ENCODE data around the gene ZSWIM1. TPM values are rescaled to one million over a fixed set of nuclear protein-coding genes. Genes with fewer than 3 reads are reported as not detected.

ZSWIM1 gene
- total RNA-seq, 5 donors from 2014 or later (not counting 1 experiment from before 2014, with no cell fraction given) = 8.3 to 17.2 (median 14.6) TPM

GRCh38 chr20:45920462-45921336, 39.7 kb downstream of the ZSWIM1 start:
- peaks cover 0 to 3% of the 10 kb centered on the region in 2 experiments for H3K4me1 ChIP-seq (ENCODE audit: control insufficient read depth in 1 of 2, extremely low read depth in 1 of 2, insufficient read depth in 2 of 2, low read length in 2 of 2)
- WGBS (ENCODE audit: insufficient coverage) = 70% methylated on average over 5 of the region's 9 CpGs
- H3K27me3 ChIP-seq (replicated peaks in 1 of 2; ENCODE audit: control insufficient read depth in 2 of 2, extremely low read depth in 1 of 2, insufficient read depth in 2 of 2, low read length in 1 of 2) = peaks cover 0 to 49% of the 10 kb centered on the region in 2 experiments
- H3K4me3 ChIP-seq (ENCODE audit: control insufficient read depth in 1 of 2, extremely low read depth in 1 of 2, low read length in 1 of 2) = no peak overlapping the region
- H3K27ac Mint-ChIP-seq = no peak overlapping the region
- POLR2A ChIA-PET = no interaction called here
- no peaks in the 10 kb centered on the region for H3K9me3 Mint-ChIP-seq
- H3K27me3 Mint-ChIP-seq = peaks cover 24 to 41% of the 10 kb centered on the region in 2 donors
- H3K9me3 ChIP-seq = no peaks in the 10 kb centered on the region
- no peak overlapping the region for H3K4me3 Mint-ChIP-seq
- H3K4me1 Mint-ChIP-seq = peaks cover 0 to 5% (median 3%) of the 10 kb centered on the region in 3 donors
- DNase-seq = no peak
- H3K36me3 ChIP-seq (ENCODE audit: control insufficient read depth in 2 of 2, extremely low read depth in 1 of 2, insufficient read depth in 1 of 2, low read length in 1 of 2) = no peaks in the 10 kb centered on the region
- H3K27ac ChIP-seq (ENCODE audit: low read length) = no peak overlapping the region
- ATAC-seq (replicated peaks in 1 of 4) = no peak
- CTCF ChIA-PET = no interaction called here
- no peaks in the 10 kb centered on the region for H3K36me3 Mint-ChIP-seq

- DNase-seq (no peak), ATAC-seq (replicated peaks in 1 of 4) (no peak)
- Histone ChIP-seq H3K4me3 (ENCODE audit: control insufficient read depth in 1 of 2, extremely low read depth in 1 of 2, low read length in 1 of 2) (no peak overlapping the region), H3K27me3 (replicated peaks in 1 of 2; ENCODE audit: control insufficient read depth in 2 of 2, extremely low read depth in 1 of 2, insufficient read depth in 2 of 2, low read length in 1 of 2) (peaks cover 0 to 42% of the 10 kb centered on the region in 2 experiments), H3K36me3 (ENCODE audit: control insufficient read depth in 2 of 2, extremely low read depth in 1 of 2, insufficient read depth in 1 of 2, low read length in 1 of 2) (no peaks in the 10 kb centered on the region), H3K27ac (ENCODE audit: low read length) (no peak overlapping the region), H3K4me1 (ENCODE audit: control insufficient read depth in 1 of 2, extremely low read depth in 1 of 2, insufficient read depth in 2 of 2, low read length in 2 of 2) (peaks cover 0 to 3% of the 10 kb centered on the region in 2 experiments), H3K9me3 (no peaks in the 10 kb centered on the region)
- POLR2A ChIA-PET = no interaction called here
- Mint-ChIP-seq H3K36me3 (no peaks in the 10 kb centered on the region), H3K4me3 (no peak overlapping the region), H3K27ac (no peak overlapping the region), H3K9me3 (no peaks in the 10 kb centered on the region), H3K27me3 (peaks cover 16 to 32% of the 10 kb centered on the region in 2 donors), H3K4me1 (peaks cover 0 to 5% (median 3%) of the 10 kb centered on the region in 3 donors)
- CTCF ChIA-PET = interaction anchor here in 1 of 2 donors (0.7 kb wide), 1 partner anchor 129 kb away, joined by 3 read pairs; no protein-coding TSS in a partner anchor
- WGBS (ENCODE audit: insufficient coverage) = 78% methylated on average over 6 of the region's 11 CpGs
Observed at GRCh38 chr20:45921337-45922189, 40.5 kb downstream of the ZSWIM1 start.

- DNase-seq (no peak), ATAC-seq (replicated peaks in 1 of 4) (no peak)
- ChIA-PET CTCF (no interaction called here), POLR2A (no interaction called here)
- Histone ChIP-seq H3K36me3 (ENCODE audit: control insufficient read depth in 2 of 2, extremely low read depth in 1 of 2, insufficient read depth in 1 of 2, low read length in 1 of 2) (no peaks in the 10 kb centered on the region), H3K4me3 (ENCODE audit: control insufficient read depth in 1 of 2, extremely low read depth in 1 of 2, low read length in 1 of 2) (no peak overlapping the region), H3K9me3 (no peaks in the 10 kb centered on the region), H3K27me3 (replicated peaks in 1 of 2; ENCODE audit: control insufficient read depth in 2 of 2, extremely low read depth in 1 of 2, insufficient read depth in 2 of 2, low read length in 1 of 2) (peaks cover 0 to 23% of the 10 kb centered on the region in 2 experiments), H3K4me1 (ENCODE audit: control insufficient read depth in 1 of 2, extremely low read depth in 1 of 2, insufficient read depth in 2 of 2, low read length in 2 of 2) (peaks cover 0 to 3% of the 10 kb centered on the region in 2 experiments), H3K27ac (ENCODE audit: low read length) (no peak overlapping the region)
- Mint-ChIP-seq H3K27ac (no peak overlapping the region), H3K4me3 (no peak overlapping the region), H3K4me1 (peaks cover 0 to 5% (median 4%) of the 10 kb centered on the region in 3 donors), H3K9me3 (no peaks in the 10 kb centered on the region), H3K27me3 (peaks cover 15 to 22% of the 10 kb centered on the region in 2 donors), H3K36me3 (no peaks in the 10 kb centered on the region)
- 66% methylated on average over 6 of the region's 21 CpGs for WGBS (ENCODE audit: insufficient coverage)
Observed at GRCh38 chr20:45924391-45925261, 43.6 kb downstream of the ZSWIM1 start.

- Mint-ChIP-seq H3K4me1 (peaks cover 0 to 5% (median 4%) of the 10 kb centered on the region in 3 donors), H3K36me3 (no peaks in the 10 kb centered on the region)
Observed at GRCh38 chr20:45925821-45926506, 44.9 kb downstream of the ZSWIM1 start.

GRCh38 chr20:45926731-45927070, 45.7 kb downstream of the ZSWIM1 start:
- H3K4me1 ChIP-seq (ENCODE audit: control insufficient read depth in 1 of 2, extremely low read depth in 1 of 2, insufficient read depth in 2 of 2, low read length in 2 of 2) = peaks cover 0 to 3% of the 10 kb centered on the region in 2 experiments
- no peak overlapping the region for H3K27ac Mint-ChIP-seq
- no peaks in the 10 kb centered on the region for H3K9me3 ChIP-seq
- no peaks in the 10 kb centered on the region for H3K9me3 Mint-ChIP-seq
- DNase-seq (no peak), ATAC-seq (replicated peaks in 1 of 4) (no peak)
- peaks cover under 1 to 4% of the 10 kb centered on the region in 2 donors for H3K27me3 Mint-ChIP-seq
- H3K36me3 ChIP-seq (ENCODE audit: control insufficient read depth in 2 of 2, extremely low read depth in 1 of 2, insufficient read depth in 1 of 2, low read length in 1 of 2) = no peaks in the 10 kb centered on the region
- peaks cover 0 to 5% (median 4%) of the 10 kb centered on the region in 3 donors for H3K4me1 Mint-ChIP-seq
- H3K27me3 ChIP-seq (replicated peaks in 1 of 2; ENCODE audit: control insufficient read depth in 2 of 2, extremely low read depth in 1 of 2, insufficient read depth in 2 of 2, low read length in 1 of 2) = peaks cover 0 to 10% of the 10 kb centered on the region in 2 experiments
- H3K4me3 Mint-ChIP-seq = no peak overlapping the region
- no peaks in the 10 kb centered on the region for H3K36me3 Mint-ChIP-seq
- no peak overlapping the region for H3K27ac ChIP-seq (ENCODE audit: low read length)
- CTCF ChIA-PET = interaction anchor here in 1 of 2 donors (0.7 kb wide), 1 partner anchor 157 kb away, joined by 3 read pairs; no protein-coding TSS in a partner anchor
- WGBS (ENCODE audit: insufficient coverage) = 100% methylated on average over 1 of the region's 2 CpGs
- POLR2A ChIA-PET = no interaction called here
- H3K4me3 ChIP-seq (ENCODE audit: control insufficient read depth in 1 of 2, extremely low read depth in 1 of 2, low read length in 1 of 2) = no peak overlapping the region

More at GRCh38 chr20:45925821-45926506, 44.9 kb downstream of the ZSWIM1 start:
- POLR2A ChIA-PET = no interaction called here
- DNase-seq = no peak
- Histone ChIP-seq H3K4me1 (ENCODE audit: control insufficient read depth in 1 of 2, extremely low read depth in 1 of 2, insufficient read depth in 2 of 2, low read length in 2 of 2) (peaks cover 0 to 3% of the 10 kb centered on the region in 2 experiments), H3K27me3 (replicated peaks in 1 of 2; ENCODE audit: control insufficient read depth in 2 of 2, extremely low read depth in 1 of 2, insufficient read depth in 2 of 2, low read length in 1 of 2) (peaks cover 0 to 15% of the 10 kb centered on the region in 2 experiments), H3K27ac (ENCODE audit: low read length) (no peak overlapping the region), H3K4me3 (ENCODE audit: control insufficient read depth in 1 of 2, extremely low read depth in 1 of 2, low read length in 1 of 2) (no peak overlapping the region), H3K36me3 (ENCODE audit: control insufficient read depth in 2 of 2, extremely low read depth in 1 of 2, insufficient read depth in 1 of 2, low read length in 1 of 2) (no peaks in the 10 kb centered on the region), H3K9me3 (no peaks in the 10 kb centered on the region)
- no peak overlapping the region for H3K4me3 Mint-ChIP-seq
- CTCF ChIA-PET = interaction anchor here in 1 of 2 donors (0.6 kb wide), 1 partner anchor 19 kb away, joined by 6 read pairs; no protein-coding TSS in a partner anchor
- 60% methylated on average over 3 of the region's 9 CpGs for WGBS (ENCODE audit: insufficient coverage)
- no peak for ATAC-seq (replicated peaks in 1 of 4)
- no peaks in the 10 kb centered on the region for H3K9me3 Mint-ChIP-seq
- H3K27me3 Mint-ChIP-seq = peaks cover 8 to 11% of the 10 kb centered on the region in 2 donors
- H3K27ac Mint-ChIP-seq = no peak overlapping the region

Measured in T-cell (primary cell).